H1 (cell line): ENCODE measurements around the gene CRNKL1. TPM values are rescaled to one million over a fixed set of nuclear protein-coding genes. Genes with fewer than 3 reads are reported as not detected.

Experiments
- CHD7 ChIP-seq: fragments of 300-600 bp; sonication (generic); IDR thresholded peaks from 2 replicates; pipeline ENCODE4 v1.7.1; 2012; ENCODE audit warnings: low read length, moderate library complexity, mild to moderate bottlenecking, inconsistent platforms; ENCODE audit not compliant: insufficient replicate concordance
- E2F6 ChIP-seq: IDR thresholded peaks from 2 replicates; pipeline ENCODE4 v1.6.1; 2012; ENCODE audit warnings: inconsistent platforms
- EP300 ChIP-seq, 2 experiments: IDR thresholded peaks; 1 replicate in 1 of 2; 2 replicates in 1 of 2; pipeline ENCODE4 v1.6.1; 2011 to 2012; ENCODE audit warnings: low read depth in 2 of 2, low read length in 2 of 2, mild to moderate bottlenecking in 2 of 2, borderline replicate concordance in 1 of 2, inconsistent platforms in 1 of 2, moderate library complexity in 1 of 2
- KDM1A ChIP-seq: fragments of 200-600, 300-600 bp; sonication (generic); IDR thresholded peaks from 2 replicates; pipeline ENCODE4 v1.7.1; 2016; ENCODE audit warnings: mild to moderate bottlenecking, low read length, borderline replicate concordance
- NANOG ChIP-seq: IDR thresholded peaks from 2 replicates; pipeline ENCODE4 v1.6.1; 2011; ENCODE audit warnings: low read length, low read depth, mild to moderate bottlenecking, inconsistent platforms; ENCODE audit not compliant: insufficient read depth, poor library complexity, severe bottlenecking
- POU5F1 ChIP-seq: IDR thresholded peaks from 2 replicates; pipeline ENCODE4 v1.6.1; 2011; ENCODE audit warnings: low read depth, mild to moderate bottlenecking, low read length, moderate library complexity
- ZNF274 ChIP-seq: IDR thresholded peaks from 2 replicates; pipeline ENCODE4 v1.7.0; 2012; ENCODE audit warnings: low read length, borderline replicate concordance; ENCODE audit errors: extremely low read depth
- polyA plus RNA-seq, 7 experiments: library from polyadenylated mRNA; depleted of rRNA in 3 of 7; stranded (reverse) in 5 of 7; unstranded in 2 of 7; fragments of >200 nt in 5 of 7; fragments of 200-250 nt in 2 of 7; gene quantifications; 1 replicate in 5 of 7; 2 replicates in 1 of 7; 4 replicates in 1 of 7; pipeline versions ENCODE4 v1.2.1 to v1.2.3, GENCODE V29; 2011 to 2013; ENCODE audit warnings: missing spikeins in 2 of 7, mixed read lengths in 2 of 7
- total RNA-seq: library from RNA; stranded (reverse); fragmentation: NEBNext Ultra II Directional; extraction: Animal tissue kit (Norgen Biotek cat#: 25700); gene quantifications from 2 replicates; pipeline ENCODE4 v1.2.1, GENCODE V29; 2021

The CRNKL1 gene
- total and polyA plus RNA-seq, 2 of the 8 experiments (the other 6 are each of a cell fraction or from before 2014, with no cell fraction given): 4.0 to 26.5 TPM

GRCh38 chr20:20084296-20084752, 32.1 kb upstream of the CRNKL1 start (continued):
- TF ChIP-seq CHD7: no peak
- no peak for TF ChIP-seq E2F6
- no peak for TF ChIP-seq EP300 (IDR thresholded peaks at IDR 0.05; ENCODE audit: borderline replicate concordance in 1 of 2, low read depth in 2 of 2, low read length in 2 of 2)
- TF ChIP-seq NANOG: no peak
- no peak for TF ChIP-seq ZNF274
- no peak for TF ChIP-seq KDM1A
- no peak for TF ChIP-seq POU5F1
- TF ChIP-seq, all 59 proteins: peak for 0
